HG02981 (cell line): ENCODE measurements around the gene VTN.

Source experiments
- ATAC-seq: cut with Tn5 transposase; IDR thresholded peaks from one replicate; pipeline ENCODE4 v1.9.1; 2021; ENCODE audit warnings: mild to moderate bottlenecking, moderate library complexity; ENCODE audit not compliant: unreplicated experiment

VTN gene

GRCh38 chr17:28370035-28370743, at the start of gene VTN:
VTN (minus strand) TSS chr17:28370307; CDS start chr17:28370203, 104 bp downstream.
- no peak for ATAC-seq

GRCh38 chr17:28416703-28417311, 46.7 kb upstream of the VTN start:
- ATAC-seq: no peak

GRCh38 chr17:28415886-28416285, 45.8 kb upstream of the VTN start:
- no peak for ATAC-seq

- ATAC-seq: no peak
These were observed 43.7 kb upstream of the VTN start for GRCh38 chr17:28413804-28414203.

GRCh38 chr17:28412099-28412498, 42.0 kb upstream of the VTN start:
- ATAC-seq: no peak

GRCh38 chr17:28407974-28408306, 37.8 kb upstream of the VTN start:
- no peak for ATAC-seq

- no peak for ATAC-seq
These were observed 37.2 kb upstream of the VTN start for GRCh38 chr17:28407130-28407973.

- ATAC-seq: no peak
These were observed 36.3 kb upstream of the VTN start for GRCh38 chr17:28406473-28406814.

GRCh38 chr17:28405632-28406472, 35.7 kb upstream of the VTN start, which contains the start of gene SLC46A1:
SLC46A1 (minus strand) TSS chr17:28406212; CDS start chr17:28406114, 98 bp downstream.
- ATAC-seq: peak; percentile 51

GRCh38 chr17:28404812-28405570, 34.9 kb upstream of the VTN start:
- no peak for ATAC-seq

GRCh38 chr17:28404461-28404811, 34.3 kb upstream of the VTN start:
- ATAC-seq: no peak

GRCh38 chr17:28404007-28404406, 33.9 kb upstream of the VTN start:
- no peak for ATAC-seq

- ATAC-seq: no peak
These were observed 32.7 kb upstream of the VTN start for GRCh38 chr17:28402844-28403243.

GRCh38 chr17:28402224-28402630, 32.1 kb upstream of the VTN start:
- no peak for ATAC-seq

- ATAC-seq: no peak
These were observed 29.7 kb upstream of the VTN start for GRCh38 chr17:28399808-28400207.

- ATAC-seq: no peak
These were observed 28.3 kb upstream of the VTN start for GRCh38 chr17:28398280-28398981.

GRCh38 chr17:28397687-28398279, 27.7 kb upstream of the VTN start:
- ATAC-seq: no peak

GRCh38 chr17:28397275-28397674, 27.2 kb upstream of the VTN start:
- no peak for ATAC-seq

- ATAC-seq: no peak
These were observed 26.6 kb upstream of the VTN start for GRCh38 chr17:28396635-28397239.
